ENCODE measurements around the gene PIEZO2.

The PIEZO2 gene

GRCh38 chr18:10718809-10719208 is 430.6 kb downstream of the PIEZO2 start:
- in situ Hi-C loops (cut with MboI; ENCODE audit: low pct_unique_long_range_greater_than_20kb, low sequenced_read_pairs, unreplicated experiment): no loop called here
- no peak for TF ChIP-seq CTCF (IDR thresholded peaks at IDR 0.05; ENCODE audit: extremely low read depth, insufficient read depth, missing control alignments)
- DNase-seq (ENCODE audit: low spot score): no peak

GRCh38 chr18:10715791-10716190 is 433.6 kb downstream of the PIEZO2 start:
- TF ChIP-seq CTCF (IDR thresholded peaks at IDR 0.05; ENCODE audit: extremely low read depth, insufficient read depth, missing control alignments): no peak
- in situ Hi-C loops (cut with MboI; ENCODE audit: low pct_unique_long_range_greater_than_20kb, low sequenced_read_pairs, unreplicated experiment): no loop called here
- DNase-seq (ENCODE audit: low spot score): no peak

GRCh38 chr18:10713409-10713808 is 436.0 kb downstream of the PIEZO2 start:
- DNase-seq (ENCODE audit: low spot score): no peak
- TF ChIP-seq CTCF (IDR thresholded peaks at IDR 0.05; ENCODE audit: extremely low read depth, insufficient read depth, missing control alignments): no peak
- in situ Hi-C loops (cut with MboI; ENCODE audit: low pct_unique_long_range_greater_than_20kb, low sequenced_read_pairs, unreplicated experiment): no loop called here

- no peak for TF ChIP-seq CTCF (IDR thresholded peaks at IDR 0.05; ENCODE audit: extremely low read depth, insufficient read depth, missing control alignments)
- DNase-seq (ENCODE audit: low spot score): no peak
- in situ Hi-C loops (cut with MboI; ENCODE audit: low pct_unique_long_range_greater_than_20kb, low sequenced_read_pairs, unreplicated experiment): no loop called here
Observed at GRCh38 chr18:10707294-10707693, 442.1 kb downstream of the PIEZO2 start.

- no peak for DNase-seq (ENCODE audit: low spot score)
- in situ Hi-C loops (cut with MboI; ENCODE audit: low pct_unique_long_range_greater_than_20kb, low sequenced_read_pairs, unreplicated experiment): no loop called here
- TF ChIP-seq CTCF (IDR thresholded peaks at IDR 0.05; ENCODE audit: extremely low read depth, insufficient read depth, missing control alignments): no peak
Observed at GRCh38 chr18:10705786-10706185, 443.6 kb downstream of the PIEZO2 start.

GRCh38 chr18:10705291-10705690 is 444.1 kb downstream of the PIEZO2 start:
- in situ Hi-C loops (cut with MboI; ENCODE audit: low pct_unique_long_range_greater_than_20kb, low sequenced_read_pairs, unreplicated experiment): no loop called here
- DNase-seq (ENCODE audit: low spot score): no peak
- no peak for TF ChIP-seq CTCF (IDR thresholded peaks at IDR 0.05; ENCODE audit: extremely low read depth, insufficient read depth, missing control alignments)

- no peak for TF ChIP-seq CTCF (IDR thresholded peaks at IDR 0.05; ENCODE audit: extremely low read depth, insufficient read depth, missing control alignments)
- in situ Hi-C loops (cut with MboI; ENCODE audit: low pct_unique_long_range_greater_than_20kb, low sequenced_read_pairs, unreplicated experiment): no loop called here
- no peak for DNase-seq (ENCODE audit: low spot score)
Observed at GRCh38 chr18:10702206-10702605, 447.2 kb downstream of the PIEZO2 start.

Data from GM13977 (cell line).